CD1c-positive myeloid dendritic cell (primary cell): ENCODE measurements around the gene NCF2.

Experiments
- DNase-seq: peaks from one replicate; pipeline ENCODE4 v3.0.0-alpha.2; 2016; ENCODE audit errors: extremely low spot score

Gene NCF2

DNA sequence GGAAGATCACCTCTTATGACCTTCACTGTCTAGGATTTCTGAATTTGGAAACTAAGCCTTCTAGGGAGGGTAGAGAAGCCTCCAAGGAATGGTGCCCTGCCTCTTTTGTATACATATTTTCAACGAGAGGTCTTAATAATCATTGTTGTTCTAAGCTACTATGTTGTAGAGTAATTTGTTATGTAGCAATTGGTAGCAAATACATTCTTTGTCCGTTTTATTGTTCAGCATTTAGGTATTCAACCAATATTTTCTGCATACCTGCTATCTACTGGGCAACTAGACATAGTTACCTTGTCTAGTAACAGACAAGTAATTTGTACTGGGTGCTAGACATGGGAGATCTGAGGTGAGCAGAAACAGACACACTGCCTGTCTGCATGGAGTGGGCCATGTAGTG, 20.8 kb upstream of the NCF2 start:
- no peak for DNase-seq

DNA sequence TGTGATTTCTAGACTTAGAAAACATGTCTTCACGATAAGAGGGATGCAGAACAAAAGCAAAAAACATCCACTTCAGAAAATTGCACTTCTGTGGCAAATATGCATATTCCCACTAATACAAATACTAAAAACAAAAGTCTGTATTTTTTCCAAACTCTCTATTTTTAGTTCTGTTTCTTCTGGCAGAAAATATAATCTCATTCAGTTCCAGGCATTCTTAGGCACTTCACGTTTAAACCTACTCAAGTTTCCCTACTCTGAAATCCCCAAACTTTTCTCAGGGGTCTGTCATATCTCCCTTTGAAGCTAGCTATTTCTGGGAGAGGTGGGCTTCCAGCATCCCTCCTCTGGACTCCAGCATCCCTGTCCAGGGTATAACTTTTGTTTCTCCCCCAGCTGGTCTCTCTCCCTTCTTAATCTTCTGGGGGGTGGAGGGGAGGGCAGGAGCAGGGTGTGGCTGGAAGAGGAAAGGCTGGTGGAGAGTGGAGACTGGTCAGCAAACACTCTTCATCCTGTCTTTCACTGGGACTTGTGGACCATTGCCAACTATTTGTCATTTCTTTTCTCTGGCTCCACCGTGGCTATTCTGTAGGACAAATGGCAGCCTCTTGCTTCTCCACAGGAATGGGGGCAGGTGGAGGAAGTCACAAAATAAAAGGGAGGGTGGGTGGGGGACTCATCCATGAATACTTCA, 19.6 kb upstream of the NCF2 start:
- DNase-seq, result no peak

DNA sequence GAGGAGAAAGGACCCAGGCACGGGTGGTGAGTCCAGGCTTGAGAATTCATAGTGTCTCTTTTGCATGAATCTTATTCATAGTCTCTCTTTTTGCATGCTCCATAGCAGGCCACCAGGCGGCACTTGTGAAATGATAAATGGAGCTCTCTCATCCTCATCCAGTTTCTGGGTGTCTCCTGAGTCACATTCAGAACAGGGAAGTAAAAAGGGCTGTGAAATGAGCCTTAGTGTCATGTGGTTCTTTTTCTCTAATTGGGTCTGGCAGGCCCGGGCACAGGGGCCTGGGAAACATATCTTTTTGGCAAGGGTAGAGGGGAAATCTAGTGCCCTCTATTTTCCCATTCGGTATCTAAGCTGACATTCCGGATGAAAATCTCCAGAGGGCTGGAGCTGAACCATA, 19.1 kb upstream of the NCF2 start:
- DNase-seq, result peak; percentile 93

DNA sequence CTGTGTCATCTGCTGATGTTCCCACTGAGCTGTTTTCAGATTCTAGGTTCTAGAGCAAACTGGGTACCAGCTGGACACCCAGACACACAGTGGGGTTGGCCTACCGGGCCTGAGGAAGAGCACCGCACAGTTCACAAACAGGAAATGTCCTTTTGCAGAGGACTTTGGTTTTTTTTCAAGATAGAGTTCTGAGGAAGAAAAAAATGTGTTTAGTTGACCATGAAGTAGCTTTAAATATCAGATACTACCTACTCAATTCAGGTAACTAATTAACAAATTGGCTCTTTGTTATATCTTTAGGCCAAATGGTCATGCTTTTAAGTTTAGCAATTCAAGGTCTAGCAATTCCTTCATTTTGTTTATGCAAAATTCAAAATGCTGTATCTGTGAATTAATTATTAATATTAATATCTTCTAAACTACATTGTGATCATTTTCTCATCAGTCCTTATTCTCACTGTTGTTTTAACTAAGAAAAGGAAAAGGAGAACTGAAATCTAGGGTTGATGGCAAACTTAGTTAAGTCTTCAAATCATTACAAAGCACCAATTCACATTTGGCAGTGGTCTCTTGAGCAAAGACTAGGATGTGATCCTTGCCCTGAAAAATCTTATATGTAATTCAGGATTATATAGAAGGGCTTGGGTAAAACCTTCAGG, 17.2 kb upstream of the NCF2 start:
- DNase-seq, result peak; percentile 53

DNA sequence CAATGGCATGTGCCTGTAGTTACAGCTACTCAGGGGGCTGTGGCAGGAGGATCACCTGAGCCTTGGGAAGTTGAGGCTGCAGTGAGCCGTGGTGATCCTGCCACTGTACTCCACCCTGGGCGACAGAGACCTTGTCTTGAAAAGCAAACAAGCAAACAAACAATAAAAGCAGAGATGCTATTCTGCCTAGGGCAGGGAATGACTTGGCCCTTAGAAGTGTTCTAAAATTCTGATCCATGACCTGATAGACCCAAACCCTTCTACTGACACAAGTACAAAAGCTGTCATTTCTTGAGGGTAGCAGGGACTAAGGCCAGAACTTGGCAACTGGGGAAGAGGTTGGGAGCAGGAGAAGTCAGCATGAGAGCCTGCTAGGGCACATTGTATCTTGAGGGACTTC, 15.6 kb upstream of the NCF2 start:
- no peak for DNase-seq

DNA sequence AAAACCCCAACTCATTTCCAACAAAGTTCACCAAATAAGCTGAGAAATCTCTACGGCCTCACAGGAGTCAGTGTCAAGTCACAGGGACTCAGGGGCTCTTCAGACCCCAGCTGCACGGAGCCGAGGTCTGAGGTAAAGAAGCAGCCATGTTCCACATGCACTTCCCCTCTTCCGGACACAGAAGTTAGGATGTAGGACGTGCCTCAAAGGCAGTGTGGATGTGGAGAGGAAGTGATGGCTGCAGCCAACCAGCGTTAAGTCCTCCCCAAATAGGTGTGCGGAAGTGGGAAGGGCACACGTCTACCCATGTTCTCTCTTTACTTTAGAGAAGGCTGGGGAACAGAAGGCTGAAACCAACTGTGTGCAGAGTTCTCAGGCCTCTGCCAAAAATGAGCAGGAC, 14.6 kb upstream of the NCF2 start:
- peak; percentile 80 for DNase-seq

DNA sequence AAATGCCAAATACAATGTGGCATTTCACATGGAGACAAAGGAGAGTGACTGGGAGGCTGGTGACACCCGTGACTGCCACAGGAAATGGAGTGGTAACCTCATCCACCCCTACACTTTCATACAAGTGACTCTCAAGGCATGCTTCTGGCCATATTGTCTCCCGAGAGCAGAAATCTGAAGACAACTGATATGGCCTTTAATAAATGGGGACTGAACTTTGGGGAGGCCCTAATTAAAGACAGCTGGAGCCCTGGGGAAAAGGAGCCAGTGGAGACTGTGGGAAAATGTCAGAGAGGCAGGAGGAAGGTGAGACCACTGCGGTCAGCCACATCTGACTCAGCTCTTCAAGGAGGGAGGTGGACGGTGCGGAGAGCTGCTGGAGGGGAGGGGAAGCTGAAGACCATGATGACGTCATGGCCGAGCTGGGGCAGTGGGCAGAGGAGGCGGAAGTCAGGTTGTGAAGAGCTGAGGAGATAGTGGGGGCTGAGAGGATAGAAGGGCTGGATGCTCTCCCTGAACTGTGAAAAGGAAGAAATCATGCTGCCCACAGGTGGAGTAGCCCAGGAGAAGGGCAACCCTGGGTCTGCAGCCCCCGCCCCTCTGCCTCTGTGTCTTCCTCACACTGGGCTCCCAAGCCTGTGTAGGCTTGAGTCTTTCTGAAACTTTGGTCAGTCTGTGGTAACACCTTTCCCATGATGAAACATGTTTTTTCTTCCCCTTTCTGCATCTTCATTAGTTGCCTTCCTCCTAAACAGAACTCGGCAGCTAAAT, 14.0 kb upstream of the NCF2 start:
- peak; percentile 92 for DNase-seq

DNA sequence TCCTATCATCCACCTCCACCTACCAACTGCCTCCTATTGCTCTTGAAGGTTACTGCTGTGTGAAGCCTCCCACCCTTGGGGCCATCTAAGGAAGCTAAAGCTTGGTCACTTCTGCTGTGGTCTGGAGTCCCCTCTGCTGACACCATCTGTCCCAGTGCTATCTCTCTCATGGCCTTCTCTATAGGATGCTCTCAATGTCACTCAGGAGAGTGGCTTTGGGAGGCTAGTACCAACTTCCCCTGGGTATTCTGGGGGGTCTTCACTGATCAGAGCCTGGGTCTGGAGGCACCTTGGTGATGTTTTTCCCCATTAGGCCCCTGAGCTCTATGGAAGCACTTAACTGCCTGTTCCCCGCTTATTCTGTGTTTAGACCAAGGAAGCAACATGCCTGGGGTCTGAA, 12.3 kb upstream of the NCF2 start:
- no peak for DNase-seq

DNA sequence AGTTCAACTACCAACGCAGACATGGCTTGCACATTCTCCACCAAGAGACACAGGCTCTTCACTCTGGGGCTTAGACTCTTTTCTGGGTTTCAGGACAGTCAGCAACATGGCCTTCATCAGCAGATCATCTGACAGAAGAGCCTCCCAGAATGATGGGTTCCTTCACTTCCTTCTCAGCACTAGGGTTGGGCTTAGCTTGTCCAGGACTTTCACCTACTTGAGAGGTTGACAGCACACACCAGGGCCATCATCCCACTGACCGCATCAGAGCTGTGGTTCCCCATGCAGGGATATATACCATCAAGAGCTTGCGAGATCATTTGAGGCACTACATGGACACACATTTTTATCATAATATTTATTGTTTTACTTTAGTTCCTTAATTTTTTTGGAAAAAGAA, 10.4 kb upstream of the NCF2 start:
- DNase-seq, result peak; percentile 47

DNA sequence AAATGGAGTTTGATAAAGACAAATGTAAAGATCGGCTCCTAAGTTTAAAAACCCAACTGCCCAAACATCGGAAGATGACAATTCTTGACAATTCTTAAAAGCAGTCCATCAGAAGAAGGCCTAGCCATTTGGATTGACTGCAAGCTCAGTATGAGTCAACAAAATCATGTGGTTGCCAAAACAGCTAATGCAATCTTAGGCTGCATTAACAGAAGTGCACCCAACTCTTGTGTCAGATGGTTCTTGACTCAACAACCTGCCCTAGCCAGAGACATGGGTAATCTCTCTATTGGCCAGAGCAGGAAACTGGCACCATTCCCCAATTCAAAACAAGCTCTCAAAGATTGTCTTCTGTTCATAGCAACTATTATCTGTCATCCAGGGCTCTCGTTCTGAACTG, 9.9 kb upstream of the NCF2 start:
- peak; percentile 89 for DNase-seq

DNA sequence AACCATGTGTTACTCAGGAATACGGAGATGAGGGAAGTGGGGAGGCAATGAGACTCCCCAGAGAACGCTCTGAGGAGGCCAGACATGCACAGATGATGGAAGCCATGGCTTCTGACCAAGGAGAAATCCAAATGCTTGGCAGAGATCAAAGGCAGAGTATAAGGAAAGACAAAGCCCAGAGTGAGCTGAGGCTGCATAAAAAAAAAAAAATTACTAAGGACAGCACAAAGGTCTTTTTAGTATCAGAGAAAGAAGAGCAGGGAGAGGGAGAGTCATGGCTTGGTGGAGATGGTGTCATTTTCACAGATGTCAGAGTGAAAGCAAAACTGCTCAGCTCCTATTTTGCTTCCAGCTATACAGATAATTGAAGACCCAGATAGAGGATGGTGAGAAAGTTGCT, 8.1 kb upstream of the NCF2 start:
- DNase-seq, result no peak

DNA sequence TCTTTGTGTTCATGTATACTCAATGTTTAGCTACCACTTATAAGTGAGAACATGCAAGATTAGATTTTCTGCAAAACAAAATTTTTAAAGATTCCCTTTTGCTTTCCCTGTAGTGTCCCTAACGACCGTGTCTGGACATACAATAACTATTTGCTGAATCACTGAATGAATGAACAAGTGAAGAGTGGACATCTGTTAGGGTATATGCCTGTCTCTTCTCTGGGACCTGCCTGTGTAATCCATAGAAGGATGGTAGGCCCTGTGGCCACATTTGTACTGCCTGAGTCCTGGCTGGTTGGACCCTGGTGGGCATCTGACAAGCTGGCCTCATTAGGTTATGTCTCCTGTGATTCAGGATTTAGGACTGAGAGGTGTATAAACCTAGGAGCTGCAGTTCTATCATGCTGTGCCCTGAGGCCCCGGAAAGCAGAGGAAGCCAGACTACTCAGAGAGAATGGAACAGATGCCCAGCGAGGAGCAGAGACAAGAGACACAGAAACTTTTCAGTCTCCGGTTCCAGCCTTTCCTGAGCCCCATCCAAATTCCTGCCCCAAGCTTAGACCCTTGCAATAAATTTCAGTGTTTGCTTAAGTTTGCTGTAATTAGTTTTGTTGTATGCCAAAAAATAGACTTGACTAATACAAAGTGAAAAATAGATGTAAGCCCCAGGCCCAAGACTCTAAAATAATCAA, 7.5 kb upstream of the NCF2 start:
- no peak for DNase-seq

DNA sequence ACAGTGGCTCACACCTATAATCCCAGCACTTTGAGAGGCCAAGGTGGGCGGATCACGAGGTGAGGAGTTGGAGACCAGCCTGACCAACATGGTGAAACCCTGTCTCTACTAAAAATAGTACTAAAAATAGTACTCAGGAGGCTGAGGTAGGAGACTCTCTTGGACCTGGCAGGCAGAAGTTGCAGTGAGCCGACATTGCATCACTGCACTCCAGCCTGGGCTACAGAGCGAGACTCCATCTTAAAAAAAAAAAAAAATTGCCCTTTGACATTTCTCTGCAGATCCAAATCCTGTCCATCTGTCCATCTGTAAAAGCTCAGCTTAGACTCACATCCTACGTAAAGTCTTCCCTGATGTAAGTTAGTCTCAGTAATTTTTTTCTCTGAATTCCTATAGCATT, 6.2 kb upstream of the NCF2 start:
- DNase-seq, result no peak

DNA sequence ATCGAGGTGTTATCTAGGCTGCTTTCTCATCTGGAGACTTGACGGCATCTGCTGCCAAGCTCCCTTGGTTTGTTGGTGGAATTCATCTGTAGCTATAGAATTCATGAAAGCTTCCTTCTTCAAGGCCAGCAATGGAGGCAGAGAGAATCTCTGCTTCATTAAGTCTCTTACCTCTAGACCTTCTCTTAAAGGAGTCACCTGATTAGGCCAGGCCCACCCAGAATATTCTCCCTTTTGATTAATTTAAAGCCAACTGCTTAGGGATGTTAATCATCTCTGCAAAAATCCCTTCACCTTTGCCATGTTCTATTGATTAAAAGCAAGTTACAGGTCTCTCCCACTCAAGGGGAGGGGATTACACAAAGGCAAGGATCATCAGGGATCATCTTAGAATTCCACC, 5.3 kb upstream of the NCF2 start:
- DNase-seq, result no peak

DNA sequence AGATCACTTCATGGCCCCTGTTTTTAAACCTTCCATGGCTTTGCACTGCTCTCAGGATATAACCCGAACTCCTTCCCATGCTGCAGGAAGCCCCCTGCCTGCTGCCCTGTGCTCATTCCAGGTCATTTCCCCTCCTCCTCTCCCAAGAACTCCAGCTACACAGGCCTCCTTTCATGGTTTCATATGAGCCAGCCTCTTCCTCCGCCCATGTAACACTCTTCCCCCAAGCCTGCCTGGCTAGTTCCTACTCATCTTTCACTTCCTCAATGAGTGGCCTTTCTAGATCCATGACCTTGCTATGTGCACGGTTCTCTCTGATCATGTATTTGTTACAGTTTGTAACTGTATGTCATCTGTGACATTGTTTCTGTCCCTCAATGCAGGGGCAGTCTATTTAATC, 3.1 kb upstream of the NCF2 start:
- peak; percentile 90 for DNase-seq

DNA sequence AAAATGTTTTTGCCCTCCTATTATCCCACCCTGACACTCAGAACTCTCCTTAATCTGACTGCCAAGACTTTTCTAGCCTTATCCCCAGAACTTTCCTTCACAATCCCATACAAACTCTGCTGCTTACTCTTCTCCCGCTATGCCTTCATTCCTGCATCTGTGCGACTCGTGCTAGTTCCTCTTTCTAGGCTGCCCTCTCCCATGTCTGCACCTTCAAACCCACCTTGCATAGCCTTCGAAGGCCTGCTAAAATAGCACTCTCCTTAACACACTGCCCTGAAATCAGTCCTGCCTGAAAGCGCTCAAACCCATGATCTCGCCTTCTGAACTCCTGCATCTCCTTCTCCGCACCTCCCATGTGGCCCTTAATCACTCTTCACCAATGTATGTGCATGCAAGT, 2.5 kb upstream of the NCF2 start:
- DNase-seq, result no peak

DNA sequence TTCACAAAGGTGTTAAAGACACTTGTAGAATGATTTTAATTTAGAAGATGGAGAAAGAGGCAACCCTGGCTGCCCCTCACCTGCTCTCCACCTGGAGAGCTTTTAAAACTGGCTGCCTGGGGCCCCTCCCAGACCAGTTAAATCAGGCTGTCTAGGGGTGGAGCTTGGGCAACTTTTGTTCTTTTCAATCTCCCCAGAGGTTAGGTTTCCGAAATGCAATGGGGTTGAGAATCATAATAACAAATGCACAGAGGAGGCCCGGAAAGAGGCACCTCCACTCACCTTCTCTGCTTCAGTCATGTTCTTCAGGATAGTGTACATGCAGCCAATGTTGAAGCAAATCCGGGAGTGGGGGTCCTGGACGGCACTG, 400 bp downstream of the NCF2 start:
- no peak for DNase-seq

DNA sequence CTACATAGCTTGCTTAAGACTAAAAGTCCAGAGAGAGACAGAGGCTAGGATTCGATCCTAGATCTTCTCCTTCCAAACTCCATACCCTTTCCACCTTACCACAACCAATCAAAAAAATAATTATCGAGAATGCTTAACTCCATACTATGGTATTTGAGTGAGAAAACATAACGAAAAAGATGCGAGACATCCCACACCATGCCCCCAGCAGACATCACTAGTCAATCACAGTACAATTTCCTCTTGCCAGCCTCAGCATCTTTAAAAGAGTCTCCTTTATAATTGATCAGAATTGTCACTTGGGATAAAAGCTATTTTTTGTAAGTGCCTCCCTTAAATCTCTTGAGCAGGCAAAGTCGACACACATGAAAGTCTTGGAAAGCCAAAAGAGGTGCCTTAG, 875 bp downstream of the NCF2 start:
- DNase-seq, result no peak

DNA sequence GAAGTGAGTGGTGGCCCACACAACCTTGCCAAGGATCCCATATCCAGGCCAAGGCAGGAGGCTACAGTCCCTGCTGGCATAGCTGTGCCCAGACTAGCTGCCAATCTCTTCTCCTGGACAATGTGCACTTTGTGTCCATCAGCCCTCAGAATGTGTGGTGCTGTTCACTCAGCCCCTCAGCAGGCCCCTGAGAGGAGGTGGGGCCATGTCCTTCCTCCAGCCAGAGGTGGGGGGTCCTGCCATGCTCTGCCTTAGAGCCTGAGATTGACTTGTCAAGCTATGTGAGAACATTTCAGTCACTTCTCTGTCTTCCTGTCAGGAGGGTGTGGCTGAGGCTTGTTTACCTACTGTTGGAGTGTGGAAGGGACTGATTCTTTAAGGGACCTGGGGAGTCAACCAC, 1.4 kb downstream of the NCF2 start:
- DNase-seq, result peak; percentile 38

DNA sequence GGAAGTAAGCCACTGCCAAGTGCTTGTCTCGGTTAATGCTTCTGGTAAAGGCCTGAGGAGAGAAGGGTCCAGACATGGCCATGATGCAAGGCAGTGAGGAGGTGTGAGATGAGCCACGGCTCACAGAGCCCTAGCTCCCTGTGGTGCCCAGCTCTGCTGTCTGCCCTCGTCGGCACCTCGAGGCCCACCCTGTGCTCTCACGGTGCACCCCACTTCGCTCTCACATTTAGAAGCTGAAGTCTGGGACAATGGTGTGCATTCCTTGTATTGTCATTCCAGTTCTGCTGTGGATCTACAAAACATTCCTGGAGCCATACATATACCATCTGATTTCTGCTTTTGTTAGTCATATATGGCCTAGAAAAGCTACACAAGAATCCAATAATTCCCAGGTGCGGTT, 3.3 kb downstream of the NCF2 start:
- no peak for DNase-seq

DNA sequence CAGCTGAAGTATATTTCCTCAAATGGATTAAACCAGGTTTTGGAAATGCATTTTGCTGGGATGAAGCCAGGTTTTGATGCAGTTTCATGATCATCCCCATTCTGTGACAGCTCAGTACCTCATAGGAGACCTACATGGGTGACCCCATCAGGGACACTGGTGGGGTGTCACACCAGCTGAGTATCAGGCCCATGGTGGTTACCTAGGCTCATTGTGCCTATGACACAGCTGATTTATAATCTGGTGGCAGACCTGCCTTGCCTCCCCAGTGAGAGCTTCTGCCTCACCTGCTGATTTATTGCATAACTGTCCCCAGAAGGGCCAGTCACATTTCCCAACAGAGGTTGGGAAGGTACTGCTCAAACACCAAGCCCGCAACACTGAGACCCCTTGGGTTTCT, 3.8 kb downstream of the NCF2 start:
- no peak for DNase-seq

DNA sequence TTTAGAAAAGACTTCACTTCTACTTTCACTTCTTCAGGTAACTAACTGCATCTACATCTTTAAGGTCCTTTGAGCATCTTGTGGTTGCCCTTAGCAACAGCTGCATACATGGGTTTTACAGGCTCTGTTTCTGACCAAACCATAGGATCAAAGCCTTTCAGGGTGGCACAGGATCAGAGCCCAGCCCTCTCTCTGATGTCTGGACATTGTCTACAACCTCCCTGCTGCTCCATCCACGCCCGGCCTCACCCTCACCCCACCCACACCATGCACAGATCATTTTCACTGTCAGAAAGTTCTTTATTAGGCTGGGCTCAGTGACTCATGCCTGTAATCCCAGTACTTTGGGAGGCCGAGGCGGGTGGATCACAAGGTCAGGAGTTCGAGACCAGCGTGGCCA, 5.2 kb downstream of the NCF2 start:
- peak; percentile 51 for DNase-seq

DNA sequence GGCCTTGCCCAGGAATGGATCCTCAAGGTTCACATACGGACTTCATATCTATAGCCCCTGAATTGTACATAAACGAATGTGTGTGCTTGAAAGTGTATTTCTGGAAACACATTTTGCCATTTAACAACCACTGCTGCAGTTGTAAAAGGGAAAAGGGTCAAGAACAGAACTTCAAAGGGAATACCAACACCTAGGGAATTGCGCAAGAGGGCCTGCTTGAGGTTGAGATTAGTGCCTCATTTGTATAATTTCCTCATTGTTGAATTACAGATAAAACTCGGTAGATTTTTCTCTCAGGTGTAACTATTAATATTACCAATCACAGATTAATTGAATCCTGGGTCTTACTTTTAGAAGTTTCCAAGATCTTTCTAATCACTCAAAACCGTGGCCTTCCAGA, 6.1 kb downstream of the NCF2 start:
- no peak for DNase-seq
